Measurements from ENCODE around the gene G3BP2. TPM values are rescaled to one million over a fixed set of nuclear protein-coding genes. Genes with fewer than 3 reads are reported as not detected.
"Not testable (repeated sequence)": the region's sequence is repeated elsewhere in the genome, so short reads cannot be mapped to it uniquely, and the experiment has no call there.

G3BP2 gene
- total RNA-seq, 6 experiments from 2014 or later: 157 to 169 (median 168) TPM

DNA sequence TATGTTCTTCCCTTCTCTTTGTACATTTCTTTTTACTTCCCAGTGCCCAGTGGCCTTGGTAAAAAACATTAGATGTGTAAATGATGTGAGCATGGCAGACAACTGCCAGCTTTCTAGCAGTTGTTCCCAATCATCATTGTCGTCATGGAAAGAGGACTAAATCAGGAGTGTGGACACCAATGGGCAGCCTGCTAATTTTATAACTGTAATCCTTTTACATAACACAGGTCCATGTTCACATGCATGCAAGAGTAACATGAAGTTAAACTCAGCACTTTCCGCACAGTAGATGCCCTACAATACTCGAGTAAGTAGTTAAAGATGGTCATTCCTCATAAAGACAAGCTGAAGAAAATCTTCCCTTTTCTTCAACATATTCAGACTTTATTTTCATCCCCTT, 23.4 kb upstream of the G3BP2 start:
- H3K36me3 Mint-ChIP-seq (ENCODE audit: low read depth): peaks cover 5% of the 10 kb centered on the region
- DNase-seq: no peak
- H3K4me1 Mint-ChIP-seq (ENCODE audit: low read depth): no peaks in the 10 kb centered on the region
- H3K27me3 Mint-ChIP-seq (ENCODE audit: insufficient read depth): peaks cover 2% of the 10 kb centered on the region; the same call in 1 of the 2 replicates
- TF ChIP-seq, protein P1, sequence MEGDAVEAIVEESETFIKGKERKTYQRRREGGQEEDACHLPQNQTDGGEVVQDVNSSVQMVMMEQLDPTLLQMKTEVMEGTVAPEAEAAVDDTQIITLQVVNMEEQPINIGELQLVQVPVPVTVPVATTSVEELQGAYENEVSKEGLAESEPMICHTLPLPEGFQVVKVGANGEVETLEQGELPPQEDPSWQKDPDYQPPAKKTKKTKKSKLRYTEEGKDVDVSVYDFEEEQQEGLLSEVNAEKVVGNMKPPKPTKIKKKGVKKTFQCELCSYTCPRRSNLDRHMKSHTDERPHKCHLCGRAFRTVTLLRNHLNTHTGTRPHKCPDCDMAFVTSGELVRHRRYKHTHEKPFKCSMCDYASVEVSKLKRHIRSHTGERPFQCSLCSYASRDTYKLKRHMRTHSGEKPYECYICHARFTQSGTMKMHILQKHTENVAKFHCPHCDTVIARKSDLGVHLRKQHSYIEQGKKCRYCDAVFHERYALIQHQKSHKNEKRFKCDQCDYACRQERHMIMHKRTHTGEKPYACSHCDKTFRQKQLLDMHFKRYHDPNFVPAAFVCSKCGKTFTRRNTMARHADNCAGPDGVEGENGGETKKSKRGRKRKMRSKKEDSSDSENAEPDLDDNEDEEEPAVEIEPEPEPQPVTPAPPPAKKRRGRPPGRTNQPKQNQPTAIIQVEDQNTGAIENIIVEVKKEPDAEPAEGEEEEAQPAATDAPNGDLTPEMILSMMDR (IDR thresholded peaks at IDR 0.05): no peak
- H3K9me3 Mint-ChIP-seq: no peaks in the 10 kb centered on the region
- H3K27ac Mint-ChIP-seq: no peak overlapping the region
- H3K4me3 Mint-ChIP-seq: no peak overlapping the region

DNA sequence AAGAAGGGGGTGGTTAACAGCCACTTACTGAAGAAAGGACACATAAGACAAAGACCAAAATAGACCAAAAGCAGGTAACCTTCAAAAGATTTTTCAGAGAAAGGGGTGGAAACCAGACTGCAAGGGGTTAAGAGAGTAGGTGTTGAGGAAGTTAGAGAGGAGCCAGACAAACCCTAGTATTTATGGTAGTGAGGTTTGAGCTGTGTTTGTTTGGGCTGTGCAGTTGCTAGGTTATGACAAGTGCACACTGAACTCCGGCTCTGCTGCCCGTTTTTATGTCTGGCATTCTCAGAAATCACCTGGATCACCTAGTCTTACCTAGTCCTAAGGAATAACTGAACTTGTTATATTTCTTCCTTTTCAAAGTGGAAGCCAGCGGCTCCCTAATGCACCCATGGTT, 22.9 kb upstream of the G3BP2 start:
- Mint-ChIP-seq H3K27ac (no peak overlapping the region), H3K4me3 (no peak overlapping the region), H3K9me3 (no peaks in the 10 kb centered on the region), H3K27me3 (ENCODE audit: insufficient read depth) (peaks cover 2% of the 10 kb centered on the region; the same call in 1 of the 2 replicates), H3K36me3 (ENCODE audit: low read depth) (peaks cover 5% of the 10 kb centered on the region), H3K4me1 (ENCODE audit: low read depth) (no peaks in the 10 kb centered on the region)
- no peak for DNase-seq
- TF ChIP-seq, protein P1 (IDR thresholded peaks at IDR 0.05): no peak

DNA sequence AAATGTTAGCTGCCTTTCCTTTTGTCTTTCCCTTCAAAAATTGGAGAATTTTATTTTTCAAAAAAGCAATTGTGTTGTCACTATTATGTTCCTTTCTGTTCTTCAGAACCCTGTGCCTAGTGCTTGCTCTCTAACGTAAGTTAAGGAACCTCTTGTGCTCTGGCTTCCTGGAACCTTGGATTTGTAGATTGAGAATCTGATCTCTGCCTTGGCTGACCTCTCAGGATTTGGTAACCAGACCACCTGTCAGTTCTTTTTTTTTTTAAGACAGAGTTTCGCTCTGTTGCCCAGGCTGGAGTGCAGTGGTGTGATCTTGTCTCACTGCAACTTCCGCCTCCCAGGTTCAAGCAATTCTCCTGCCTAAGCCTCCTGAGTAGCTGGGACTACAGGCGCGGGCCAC, 18.9 kb upstream of the G3BP2 start:
- not testable (repeated sequence) for H3K9me3 Mint-ChIP-seq; H3K36me3 Mint-ChIP-seq (ENCODE audit: low read depth); H3K4me1 Mint-ChIP-seq (ENCODE audit: low read depth); H3K27ac Mint-ChIP-seq; DNase-seq; H3K4me3 Mint-ChIP-seq; H3K27me3 Mint-ChIP-seq (ENCODE audit: insufficient read depth)

DNA sequence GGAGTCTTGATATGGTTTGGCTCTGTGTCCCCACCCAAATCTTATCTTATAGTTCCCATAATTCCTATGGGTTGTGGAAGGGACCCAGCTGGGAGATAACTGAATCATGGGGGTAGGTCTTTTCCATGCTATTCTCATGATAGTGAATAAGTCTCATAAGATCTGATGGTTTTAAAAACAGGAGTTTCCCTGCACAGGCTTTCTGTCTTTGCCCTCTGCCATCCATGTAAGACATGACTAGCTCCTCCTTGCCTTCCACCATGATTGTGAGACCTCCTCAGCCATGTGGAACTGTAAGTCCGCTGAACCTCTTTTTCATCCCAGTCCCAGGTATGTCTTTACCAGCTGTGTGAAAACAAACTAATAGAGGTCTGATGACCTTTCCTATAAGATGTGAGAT, 13.9 kb upstream of the G3BP2 start:
- not testable (repeated sequence) for H3K9me3 Mint-ChIP-seq; H3K36me3 Mint-ChIP-seq (ENCODE audit: low read depth); H3K27ac Mint-ChIP-seq; DNase-seq; H3K4me3 Mint-ChIP-seq; H3K27me3 Mint-ChIP-seq (ENCODE audit: insufficient read depth)
- peaks cover 11% of the 10 kb centered on the region for H3K4me1 Mint-ChIP-seq (ENCODE audit: low read depth)

DNA sequence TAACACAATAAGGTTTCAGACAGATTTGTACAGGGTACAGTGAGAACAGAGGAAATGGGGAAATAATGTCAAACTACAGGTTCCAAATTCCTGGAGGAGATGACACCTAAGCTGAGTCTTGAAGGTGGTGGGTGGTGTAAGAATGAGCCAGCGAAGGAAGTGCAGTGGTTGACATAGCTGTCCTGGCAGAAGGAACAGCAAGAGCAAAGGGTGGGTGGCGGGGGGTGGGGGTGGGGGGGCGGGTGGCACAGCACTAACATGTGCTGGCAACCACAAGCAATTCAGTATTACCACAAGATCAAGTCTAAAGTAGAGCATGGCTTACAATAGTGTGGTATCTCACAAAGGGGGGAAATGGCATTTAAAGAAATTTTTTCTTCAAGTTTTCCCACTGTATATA, 13.1 kb upstream of the G3BP2 start:
- Mint-ChIP-seq H3K4me1 (ENCODE audit: low read depth) (peaks cover 11% of the 10 kb centered on the region), H3K36me3 (ENCODE audit: low read depth) (no peaks in the 10 kb centered on the region), H3K4me3 (no peak overlapping the region), H3K27me3 (ENCODE audit: insufficient read depth) (no peaks in the 10 kb centered on the region; the same call in 1 of the 2 replicates), H3K27ac (no peak overlapping the region), H3K9me3 (no peaks in the 10 kb centered on the region)
- TF ChIP-seq, protein P1 (IDR thresholded peaks at IDR 0.05): no peak
- no peak for DNase-seq

DNA sequence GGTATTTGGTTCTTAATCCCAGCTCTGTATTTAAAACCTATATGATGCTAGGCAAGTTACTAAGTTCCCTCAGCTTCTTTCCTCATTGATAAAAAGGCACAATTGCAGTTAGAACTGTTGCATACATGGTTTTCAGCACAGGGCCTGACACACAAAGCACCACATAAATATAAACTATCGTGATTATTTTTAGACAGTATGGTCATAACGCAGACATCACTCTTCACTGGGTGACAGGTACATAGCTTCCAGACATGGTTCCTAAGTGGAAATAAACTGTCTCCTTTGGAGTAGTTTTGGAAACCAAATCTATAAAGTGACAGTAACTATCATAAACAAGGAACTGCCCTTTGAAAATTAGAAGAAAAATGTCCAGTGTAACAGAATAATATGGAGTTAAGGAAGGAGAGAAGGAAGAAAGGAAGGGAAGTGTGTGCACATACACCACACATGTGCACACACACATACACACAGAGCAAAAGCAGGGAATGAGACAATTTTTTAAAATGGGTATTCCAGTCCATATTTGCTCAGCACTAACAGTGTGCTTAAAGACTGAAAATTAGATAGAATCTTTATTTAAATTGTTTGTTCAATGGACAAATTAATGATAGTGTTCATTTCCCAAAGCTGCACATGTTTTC, 12.5 kb upstream of the G3BP2 start:
- no peaks in the 10 kb centered on the region; the same call in 1 of the 2 replicates for H3K27me3 Mint-ChIP-seq (ENCODE audit: insufficient read depth)
- no peak overlapping the region for H3K4me3 Mint-ChIP-seq
- H3K27ac Mint-ChIP-seq: no peak overlapping the region
- H3K4me1 Mint-ChIP-seq (ENCODE audit: low read depth): peaks cover 11% of the 10 kb centered on the region
- H3K36me3 Mint-ChIP-seq (ENCODE audit: low read depth): no peaks in the 10 kb centered on the region
- DNase-seq: no peak
- TF ChIP-seq, protein P1 (IDR thresholded peaks at IDR 0.05): no peak
- no peaks in the 10 kb centered on the region for H3K9me3 Mint-ChIP-seq

Measured in HFFc6 (cell line).